K562 (cell line): ENCODE measurements around the gene SFT2D2. TPM values are rescaled to one million over a fixed set of nuclear protein-coding genes. Genes with fewer than 3 reads are reported as not detected.

ENCODE experiments used
- BCOR ChIP-seq: fragments of 450-650 bp; IDR thresholded peaks from 2 replicates; pipeline ENCODE4 v1.6.1; 2016
- DIDO1 ChIP-seq: fragments of 450-650 bp; IDR thresholded peaks from 2 replicates; pipeline ENCODE4 v1.6.1; 2016; ENCODE audit warnings: low read depth, missing biosample characterization, missing genetic modification characterization
- DMBX1 ChIP-seq: fragments of 250-450 bp; sonication (Bioruptor Pico); IDR thresholded peaks from 2 replicates; pipeline ENCODE4 v1.8.0; 2022; ENCODE audit warnings: inconsistent platforms, mild to moderate bottlenecking, moderate library complexity, borderline replicate concordance
- FOSL1 ChIP-seq: fragments of 200-800 bp; sonication (Bioruptor generic); conservative IDR thresholded peaks from 2 replicates; pipeline ENCODE4 v1.6.1; 2016; ENCODE audit warnings: missing genetic modification characterization, missing compliant biosample characterization
- FOXM1 ChIP-seq, 2 experiments: fragments of 450-650 bp in 1 of 2; sonication (generic) in 1 of 2; formaldehyde crosslinking in 1 of 2; IDR thresholded peaks; 2 replicates each; pipeline versions ENCODE4 v1.6.1 to v1.9.0; 2017 to 2022; ENCODE audit warnings: low read depth in 2 of 2, mild to moderate bottlenecking in 2 of 2, missing genetic modification reagents in 1 of 2, moderate library complexity in 1 of 2
- KHSRP ChIP-seq: fragments of 450-650 bp; IDR thresholded peaks from 2 replicates; pipeline ENCODE4 v1.6.1; 2017
- MAX ChIP-seq: sonication (generic); formaldehyde crosslinking; IDR thresholded peaks from 2 replicates; pipeline ENCODE4 v1.9.0; 2022; ENCODE audit warnings: mild to moderate bottlenecking, missing genetic modification reagents
- NR2F6 ChIP-seq: fragments of 450-650 bp; formaldehyde crosslinking; IDR thresholded peaks from 2 replicates; pipeline ENCODE4 v1.4.0; 2020; ENCODE audit warnings: mild to moderate bottlenecking
- POU5F1 ChIP-seq: fragments of 150-350 bp; IDR thresholded peaks from 2 replicates; pipeline ENCODE4 v1.6.1; 2014; ENCODE audit warnings: borderline replicate concordance, low read length, low read depth, mild to moderate bottlenecking; ENCODE audit not compliant: partially characterized antibody
- SLC30A9 ChIP-seq: fragments of 250-450 bp; sonication (Bioruptor Pico); IDR thresholded peaks from 2 replicates; pipeline ENCODE4 v1.8.0; 2022; ENCODE audit warnings: mild to moderate bottlenecking, moderate library complexity
- SRSF7 ChIP-seq: fragments of 200-400 bp; formaldehyde crosslinking; optimal IDR thresholded peaks from 2 replicates; pipeline ENCODE3; 2017; ENCODE audit warnings: mild to moderate bottlenecking, low read depth, low read length
- STAT6 ChIP-seq: sonication (generic); formaldehyde crosslinking; IDR thresholded peaks from 2 replicates; pipeline ENCODE4 v1.8.1; 2023; ENCODE audit warnings: mild to moderate bottlenecking, missing genetic modification reagents
- U2AF1 ChIP-seq: fragments of 200-400 bp; formaldehyde crosslinking; optimal IDR thresholded peaks from 2 replicates; pipeline ENCODE3; 2017; ENCODE audit warnings: mild to moderate bottlenecking, low read depth, low read length, moderate library complexity
- ZNF609 ChIP-seq: sonication (generic); formaldehyde crosslinking; IDR thresholded peaks from 2 replicates; pipeline ENCODE4 v1.8.1; 2023; ENCODE audit warnings: missing genetic modification reagents, mild to moderate bottlenecking, borderline replicate concordance
- ZNF780A ChIP-seq: fragments of 250-450 bp; sonication (Bioruptor Pico); IDR thresholded peaks from 2 replicates; pipeline ENCODE4 v1.5.0; 2021; ENCODE audit warnings: mild to moderate bottlenecking
- polyA plus RNA-seq, 8 experiments: library from polyadenylated mRNA; depleted of rRNA in 4 of 8; stranded (reverse) in 5 of 8; unstranded in 3 of 8; fragments of >200 nt; fragmentation: Nextera tagmentation in 2 of 8; fragmentation: Illumina TruSeq in 1 of 8; extraction: Ambion mirVana in 2 of 8; extraction: Trizol in 1 of 8; gene quantifications; 2 replicates each; pipeline versions ENCODE4 v1.2.1 to v1.2.3, GENCODE V29; 2011 to 2014; ENCODE audit warnings: inconsistent platforms in 1 of 8, missing spikeins in 1 of 8
- total RNA-seq, 7 experiments: library from RNA; depleted of rRNA in 6 of 7; stranded (reverse); fragments of >200 nt in 6 of 7; fragmentation: Illumina TruSeq in 2 of 7; extraction: Trizol in 2 of 7; gene quantifications; 2 replicates each; pipeline versions ENCODE4 v1.2.1 to v1.2.3, GENCODE V29; 2011 to 2021; ENCODE audit warnings: low replicate concordance in 1 of 7
- TF ChIP-seq, protein P1 (sequence below), 2 experiments: fragments of 450-650 bp in 1 of 2; IDR thresholded peaks; 2 replicates each; pipeline ENCODE4 v1.6.1; 2011 to 2017; ENCODE audit warnings: low read depth in 2 of 2, antibody characterized with exemption in 1 of 2, borderline replicate concordance in 1 of 2, low read length in 1 of 2, mild to moderate bottlenecking in 1 of 2, mixed read lengths in 1 of 2; ENCODE audit not compliant: control insufficient read depth in 1 of 2

SFT2D2 gene
- total and polyA plus RNA-seq, 9 of the 15 experiments (the other 6 are each of a cell fraction or from before 2014, with no cell fraction given), result 3.4 to 50.1 (median 21.6) TPM

DNA sequence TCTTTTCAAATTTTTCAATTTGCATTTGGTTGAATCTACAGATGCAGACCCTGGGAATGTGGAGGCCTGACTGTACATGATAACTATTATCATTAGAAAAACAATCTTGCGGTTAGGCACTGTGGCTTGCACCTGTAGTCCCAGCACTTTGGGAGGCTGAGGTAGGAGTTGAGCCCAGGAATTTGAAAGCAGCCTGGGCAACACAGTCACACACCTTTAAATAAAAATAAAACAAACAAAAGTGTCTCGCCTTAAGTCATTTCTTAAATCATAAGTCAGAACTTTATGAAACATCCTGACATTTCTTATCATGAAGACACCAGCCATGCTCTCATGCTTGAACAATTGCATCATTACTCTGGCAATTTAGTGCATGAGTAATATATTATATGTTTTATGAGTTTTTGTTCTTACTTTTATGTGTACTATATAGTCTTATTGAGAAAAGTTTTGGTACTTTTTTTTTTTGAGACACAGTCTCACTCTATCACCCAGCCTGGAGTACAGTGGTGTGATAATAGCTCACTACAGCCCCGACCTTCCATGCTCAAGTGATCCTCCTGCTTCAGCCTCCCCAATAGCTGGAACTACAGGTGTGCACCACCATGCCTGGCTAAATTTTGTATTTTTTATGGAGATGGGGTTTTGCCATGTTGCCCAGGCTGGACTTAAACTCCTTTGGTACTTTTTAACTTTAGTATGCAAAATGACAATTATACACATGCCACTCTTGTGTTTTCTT lies 62.7 kb downstream of the SFT2D2 start (continued):
- TF ChIP-seq, protein P1, sequence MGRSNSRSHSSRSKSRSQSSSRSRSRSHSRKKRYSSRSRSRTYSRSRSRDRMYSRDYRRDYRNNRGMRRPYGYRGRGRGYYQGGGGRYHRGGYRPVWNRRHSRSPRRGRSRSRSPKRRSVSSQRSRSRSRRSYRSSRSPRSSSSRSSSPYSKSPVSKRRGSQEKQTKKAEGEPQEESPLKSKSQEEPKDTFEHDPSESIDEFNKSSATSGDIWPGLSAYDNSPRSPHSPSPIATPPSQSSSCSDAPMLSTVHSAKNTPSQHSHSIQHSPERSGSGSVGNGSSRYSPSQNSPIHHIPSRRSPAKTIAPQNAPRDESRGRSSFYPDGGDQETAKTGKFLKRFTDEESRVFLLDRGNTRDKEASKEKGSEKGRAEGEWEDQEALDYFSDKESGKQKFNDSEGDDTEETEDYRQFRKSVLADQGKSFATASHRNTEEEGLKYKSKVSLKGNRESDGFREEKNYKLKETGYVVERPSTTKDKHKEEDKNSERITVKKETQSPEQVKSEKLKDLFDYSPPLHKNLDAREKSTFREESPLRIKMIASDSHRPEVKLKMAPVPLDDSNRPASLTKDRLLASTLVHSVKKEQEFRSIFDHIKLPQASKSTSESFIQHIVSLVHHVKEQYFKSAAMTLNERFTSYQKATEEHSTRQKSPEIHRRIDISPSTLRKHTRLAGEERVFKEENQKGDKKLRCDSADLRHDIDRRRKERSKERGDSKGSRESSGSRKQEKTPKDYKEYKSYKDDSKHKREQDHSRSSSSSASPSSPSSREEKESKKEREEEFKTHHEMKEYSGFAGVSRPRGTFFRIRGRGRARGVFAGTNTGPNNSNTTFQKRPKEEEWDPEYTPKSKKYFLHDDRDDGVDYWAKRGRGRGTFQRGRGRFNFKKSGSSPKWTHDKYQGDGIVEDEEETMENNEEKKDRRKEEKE (IDR thresholded peaks at IDR 0.05; ENCODE audit: borderline replicate concordance in 1 of 2, control insufficient read depth in 1 of 2, low read depth in 2 of 2, low read length in 1 of 2), result no peak
- no peak for TF ChIP-seq SLC30A9 (CRISPR knock-in tag)
- TF ChIP-seq ZNF609, result no peak
- peak; percentile 83 for TF ChIP-seq FOSL1
- TF ChIP-seq NR2F6 (CRISPR knock-in tag), result no peak
- TF ChIP-seq STAT6 (CRISPR knock-in tag), result no peak
- peak; percentile 91 for TF ChIP-seq FOXM1 (IDR thresholded peaks at IDR 0.05; ENCODE audit: low read depth)
- TF ChIP-seq FOXM1 (CRISPR knock-in tag; IDR thresholded peaks at IDR 0.05; ENCODE audit: low read depth), result no peak
- TF ChIP-seq U2AF1, result no peak
- TF ChIP-seq DIDO1 (tag), result no peak
- 0 out of 2 replicates have a peak, but pooled peaks have one; percentile 37 for TF ChIP-seq BCOR
- TF ChIP-seq POU5F1, result no peak
- peak; percentile 55; the same call in 1 of the 2 replicates for TF ChIP-seq KHSRP
- TF ChIP-seq DMBX1 (CRISPR knock-in tag), result no peak
- TF ChIP-seq SRSF7, result no peak
- TF ChIP-seq ZNF780A (CRISPR knock-in tag), result no peak
- TF ChIP-seq MAX (CRISPR knock-in tag), result no peak
